Subcutaneous abdominal adipose tissue (tissue), 5 donors: Measurements from ENCODE around the gene TLL1.
A peak's percentile ranks its signal among the peaks of the same experiment; 100 is the strongest.

Experiments
- H3K27ac ChIP-seq: one replicate; pipeline ENCODE4 v1.7.0; 2013; ENCODE audit warnings: low read depth, mild to moderate bottlenecking, inconsistent platforms, low read length, moderate library complexity
- H3K27me3 ChIP-seq, 5 donors: one replicate each; pipeline ENCODE4 v1.7.0; 2013; ENCODE audit warnings: low read length in 5 of 5, inconsistent platforms in 1 of 5; ENCODE audit not compliant: control insufficient read depth in 5 of 5, insufficient read depth in 4 of 5
- H3K36me3 ChIP-seq, 5 donors: one replicate each; pipeline ENCODE4 v1.7.0; 2013; ENCODE audit warnings: low read length in 5 of 5; ENCODE audit not compliant: control insufficient read depth in 5 of 5, insufficient read depth in 5 of 5
- H3K4me1 ChIP-seq, 5 donors: one replicate each; pipeline ENCODE4 v1.7.0; 2013; ENCODE audit warnings: low read length in 5 of 5, mild to moderate bottlenecking in 3 of 5, moderate library complexity in 1 of 5; ENCODE audit not compliant: control insufficient read depth in 5 of 5, insufficient read depth in 5 of 5
- H3K4me3 ChIP-seq, 5 donors: one replicate each; pipeline ENCODE4 v1.7.0; 2013; ENCODE audit warnings: low read length in 5 of 5, low read depth in 1 of 5
- H3K9ac ChIP-seq, 5 donors: one replicate each; pipeline ENCODE4 v1.7.0; 2013; ENCODE audit warnings: low read length in 5 of 5, mild to moderate bottlenecking in 4 of 5, moderate library complexity in 3 of 5
- H3K9me3 ChIP-seq, 5 donors: one replicate each; pipeline ENCODE4 v1.7.0; 2013; ENCODE audit warnings: low read length in 5 of 5; ENCODE audit not compliant: control insufficient read depth in 5 of 5
- donor health status: healthy.
- donor health status: healthy.
- donor health status: healthy.
- donor health status: healthy.
- donor health status: healthy.

The TLL1 gene

DNA sequence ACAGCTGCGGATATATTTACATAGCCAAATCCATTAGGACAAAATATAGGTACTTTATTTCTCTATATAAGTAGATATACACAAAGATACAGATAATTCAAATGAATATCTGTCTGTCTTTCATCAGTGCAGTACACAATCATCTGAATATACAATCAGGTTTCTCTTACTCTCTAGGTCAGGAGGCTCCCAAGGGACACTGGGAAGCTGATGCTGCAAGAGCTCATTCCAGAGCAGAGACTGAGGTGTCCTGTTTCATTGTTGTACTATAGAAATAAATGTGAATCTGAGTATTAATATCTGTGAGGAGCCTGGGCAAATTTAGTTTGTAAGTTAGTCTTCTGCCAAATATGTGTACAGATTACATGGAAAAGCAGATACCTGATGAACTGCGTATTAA lies 4.2 kb downstream of the TLL1 start:
- Histone ChIP-seq H3K4me3 (no peak overlapping the region), H3K27me3 (peaks cover 0 to 19% (median 8%) of the 10 kb centered on the region in 5 donors), H3K4me1 (peaks cover 0 to 29% (median 27%) of the 10 kb centered on the region in 5 donors), H3K27ac (no peak overlapping the region), H3K9ac (no peak overlapping the region), H3K9me3 (no peaks in the 10 kb centered on the region), H3K36me3 (no peaks in the 10 kb centered on the region)

DNA sequence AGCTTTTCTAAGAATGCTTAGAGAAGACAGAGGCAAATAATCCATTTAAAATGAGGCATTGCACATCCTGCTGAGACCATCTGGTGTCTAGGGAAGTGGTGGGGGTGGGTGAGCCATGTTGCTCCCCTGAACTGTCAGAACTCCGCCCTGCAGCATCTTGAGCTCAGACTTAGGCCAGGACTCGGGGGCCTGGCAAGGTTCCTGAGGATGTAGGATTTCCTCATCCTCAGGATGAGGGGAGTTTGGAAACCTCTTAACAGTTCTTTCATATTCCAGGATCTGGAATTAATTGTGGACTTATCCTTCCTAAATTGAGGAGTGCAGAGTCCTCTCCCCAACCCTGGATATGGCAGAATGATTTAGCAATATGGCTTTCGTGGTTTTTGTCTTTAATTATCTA lies 6.6 kb downstream of the TLL1 start:
- Histone ChIP-seq H3K4me3 (no peak overlapping the region), H3K9ac (no peak overlapping the region), H3K4me1 (peaks cover 0 to 7% (median 4%) of the 10 kb centered on the region in 5 donors), H3K36me3 (no peaks in the 10 kb centered on the region), H3K27ac (no peak overlapping the region), H3K27me3 (peaks cover 0 to 14% (median 4%) of the 10 kb centered on the region in 5 donors), H3K9me3 (no peaks in the 10 kb centered on the region)

DNA sequence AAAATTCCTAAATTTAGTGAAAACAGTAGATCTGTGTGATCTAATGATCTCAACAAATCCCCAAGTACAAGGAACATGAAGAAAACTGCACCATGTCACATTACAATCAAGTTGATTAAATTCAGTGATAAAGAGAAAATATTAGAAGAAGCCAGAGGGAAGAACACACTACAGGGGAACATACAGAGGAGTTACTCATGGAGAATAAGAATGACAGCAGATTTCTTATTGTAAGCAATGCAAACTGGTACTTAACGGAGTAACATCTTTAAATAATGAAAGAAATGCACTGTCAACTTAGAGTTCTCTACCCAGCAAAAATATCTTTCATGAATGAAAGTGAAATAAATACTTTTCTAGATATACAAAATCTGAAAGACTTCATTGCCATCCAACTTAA lies 21.1 kb downstream of the TLL1 start:
- H3K27me3 ChIP-seq: no peaks in the 10 kb centered on the region
- H3K9ac ChIP-seq: no peak overlapping the region
- no peaks in the 10 kb centered on the region for H3K36me3 ChIP-seq
- peaks cover 0 to 9% (median 0%) of the 10 kb centered on the region in 5 donors for H3K9me3 ChIP-seq
- H3K4me1 ChIP-seq: no peaks in the 10 kb centered on the region
- no peak overlapping the region for H3K4me3 ChIP-seq
- H3K27ac ChIP-seq: no peak overlapping the region

DNA sequence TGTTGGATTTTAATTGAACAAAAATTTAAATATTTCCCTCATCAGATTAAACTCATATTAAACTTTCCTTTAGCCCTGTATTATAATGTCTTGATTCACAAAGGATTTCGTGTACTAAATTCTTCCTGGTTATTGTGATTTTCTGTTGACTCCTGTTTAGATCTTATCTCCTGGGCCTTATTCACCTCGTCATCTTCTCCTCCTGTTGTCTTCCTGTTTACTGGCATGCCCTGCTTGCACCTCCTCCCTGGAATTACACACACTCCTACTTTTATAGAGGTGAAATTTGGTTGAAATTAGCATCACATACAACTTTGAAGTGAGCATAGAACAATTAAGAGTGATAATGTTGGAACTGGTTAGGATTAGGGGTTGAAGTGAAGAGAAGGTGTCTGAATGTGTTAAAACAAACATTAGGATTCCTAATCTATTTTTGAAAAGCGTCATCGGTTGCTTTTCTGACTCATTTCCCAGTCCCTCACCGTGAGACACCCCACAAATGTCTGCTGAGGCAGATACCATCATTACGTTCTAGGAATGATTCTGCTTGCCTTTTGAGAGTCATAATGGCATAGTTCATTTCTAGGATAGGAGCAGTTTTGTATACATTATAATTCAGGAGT lies 32.5 kb downstream of the TLL1 start:
- H3K9me3 ChIP-seq: no peaks in the 10 kb centered on the region
- peaks cover 0 to 7% (median 0%) of the 10 kb centered on the region in 5 donors for H3K4me1 ChIP-seq
- H3K4me3 ChIP-seq: peak overlapping the region in 1 of 5 donors; percentile 37
- H3K36me3 ChIP-seq: no peaks in the 10 kb centered on the region
- no peak overlapping the region for H3K9ac ChIP-seq
- H3K27ac ChIP-seq: peak overlapping the region; percentile 21
- no peaks in the 10 kb centered on the region for H3K27me3 ChIP-seq

DNA sequence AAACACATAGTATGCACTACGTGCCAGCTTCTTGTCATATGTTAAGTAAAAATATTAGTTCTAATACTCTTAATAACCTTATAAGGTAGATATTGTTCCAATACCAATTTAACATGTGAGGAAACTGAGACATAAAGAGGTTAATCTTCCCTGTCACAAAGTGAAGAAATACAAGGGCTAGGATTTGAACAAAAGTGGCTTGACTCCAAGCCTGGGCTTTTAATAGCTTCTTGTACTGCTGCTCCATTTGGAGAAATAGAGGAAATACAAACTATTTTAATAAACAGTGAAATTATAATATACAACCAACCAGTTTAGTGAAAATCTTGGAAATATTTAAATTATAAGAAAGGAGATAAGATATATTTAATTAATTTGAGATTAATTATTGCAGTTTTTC lies 33.2 kb downstream of the TLL1 start:
- Histone ChIP-seq H3K4me1 (peaks cover 0 to 7% (median 0%) of the 10 kb centered on the region in 5 donors), H3K36me3 (no peaks in the 10 kb centered on the region), H3K27me3 (no peaks in the 10 kb centered on the region), H3K9ac (no peak overlapping the region), H3K27ac (peak overlapping the region; percentile 21), H3K9me3 (no peaks in the 10 kb centered on the region), H3K4me3 (no peak overlapping the region)

DNA sequence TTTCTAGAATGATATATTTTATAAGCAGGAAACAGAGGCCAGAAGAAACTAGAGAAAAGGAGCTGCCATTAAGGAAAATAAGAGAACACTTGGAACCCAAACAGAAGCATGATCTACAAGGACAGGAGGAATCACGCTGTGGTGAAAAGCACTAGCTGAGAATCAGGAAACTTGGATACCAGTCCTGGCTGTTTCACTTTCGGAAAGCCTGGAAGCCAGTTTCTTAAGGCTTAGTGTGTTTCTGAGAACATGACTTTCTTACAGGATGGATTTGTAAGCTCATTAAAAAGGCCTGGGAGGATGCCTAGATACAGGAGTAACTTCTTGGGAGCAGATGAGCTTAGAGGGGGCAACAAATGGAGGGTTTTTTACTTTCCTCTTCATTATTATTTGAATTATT lies 36.9 kb downstream of the TLL1 start:
- H3K27me3 ChIP-seq: no peaks in the 10 kb centered on the region
- peak overlapping the region; percentile 18 for H3K27ac ChIP-seq
- H3K4me1 ChIP-seq: peaks cover 0 to 10% (median 4%) of the 10 kb centered on the region in 5 donors
- no peak overlapping the region for H3K9ac ChIP-seq
- H3K4me3 ChIP-seq: no peak overlapping the region
- H3K36me3 ChIP-seq: no peaks in the 10 kb centered on the region
- no peaks in the 10 kb centered on the region for H3K9me3 ChIP-seq

DNA sequence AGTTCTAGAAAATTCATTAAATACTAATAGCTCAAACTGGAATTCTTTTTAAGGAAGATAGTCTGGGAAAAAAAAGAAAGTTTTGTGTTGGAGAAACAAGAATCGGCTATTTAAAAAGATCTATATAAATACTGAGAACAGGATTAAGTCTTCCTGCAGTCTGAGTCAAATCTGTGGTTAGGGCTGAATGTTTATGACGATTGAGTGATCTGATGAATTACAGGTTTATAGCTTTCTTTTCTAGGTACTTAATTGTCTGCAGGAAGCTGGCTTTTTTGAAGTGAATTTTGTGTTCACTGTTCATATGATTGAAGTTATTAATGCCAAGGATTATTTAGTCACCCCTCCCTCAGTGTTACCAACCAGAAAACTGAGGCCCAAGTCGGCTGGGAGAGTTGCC lies 42.2 kb downstream of the TLL1 start:
- Histone ChIP-seq H3K27ac (no peak overlapping the region), H3K36me3 (no peaks in the 10 kb centered on the region), H3K4me3 (no peak overlapping the region), H3K27me3 (no peaks in the 10 kb centered on the region), H3K9me3 (no peaks in the 10 kb centered on the region), H3K9ac (no peak overlapping the region), H3K4me1 (peaks cover 0 to 17% (median 3%) of the 10 kb centered on the region in 5 donors)

DNA sequence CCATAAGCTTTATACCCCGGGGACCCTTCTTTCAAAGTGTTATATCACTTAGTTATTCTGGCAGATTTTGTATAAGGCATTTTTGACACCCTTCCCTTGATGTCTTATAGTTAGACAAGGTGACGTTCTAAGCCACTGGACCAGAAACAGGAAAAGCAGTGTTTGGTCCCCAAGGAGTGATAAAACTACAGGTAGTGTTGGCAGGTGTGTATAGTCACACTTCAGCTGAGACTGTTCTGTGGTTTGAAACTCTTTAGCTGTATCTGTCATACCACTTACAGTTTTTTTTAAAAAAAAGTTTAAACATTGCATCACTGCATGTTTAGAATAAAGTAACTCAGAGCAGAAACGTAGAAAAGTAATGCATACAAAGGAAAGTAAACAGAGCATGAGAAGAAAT lies 48.5 kb downstream of the TLL1 start:
- no peaks in the 10 kb centered on the region for H3K9me3 ChIP-seq
- peaks cover 0 to 5% (median 0%) of the 10 kb centered on the region in 5 donors for H3K4me1 ChIP-seq
- H3K4me3 ChIP-seq: no peak overlapping the region
- H3K27ac ChIP-seq: no peak overlapping the region
- H3K36me3 ChIP-seq: no peaks in the 10 kb centered on the region
- H3K27me3 ChIP-seq: no peaks in the 10 kb centered on the region
- no peak overlapping the region for H3K9ac ChIP-seq

DNA sequence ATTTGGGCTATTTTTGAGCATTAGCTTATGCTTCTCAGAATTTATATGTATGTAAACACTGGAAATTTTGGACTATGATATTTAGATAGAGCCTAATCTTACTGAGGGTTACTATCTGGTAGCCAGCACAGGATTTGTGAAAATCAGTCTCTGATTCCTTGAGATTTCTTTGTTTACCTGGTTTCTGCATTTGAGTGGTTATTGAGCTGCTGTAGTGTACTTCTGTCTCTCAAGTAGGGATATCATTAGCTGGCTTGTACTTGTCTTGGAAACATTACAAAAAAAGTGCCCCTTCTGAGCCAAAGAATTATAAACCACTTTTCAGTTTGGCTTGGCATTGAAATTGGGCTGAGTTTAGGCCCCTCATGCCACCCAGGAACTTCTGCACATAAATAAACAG lies 49.7 kb downstream of the TLL1 start:
- Histone ChIP-seq H3K4me1 (peaks cover 0 to 5% (median 0%) of the 10 kb centered on the region in 5 donors), H3K27me3 (no peaks in the 10 kb centered on the region), H3K9ac (no peak overlapping the region), H3K27ac (no peak overlapping the region), H3K4me3 (no peak overlapping the region), H3K36me3 (no peaks in the 10 kb centered on the region), H3K9me3 (no peaks in the 10 kb centered on the region)

DNA sequence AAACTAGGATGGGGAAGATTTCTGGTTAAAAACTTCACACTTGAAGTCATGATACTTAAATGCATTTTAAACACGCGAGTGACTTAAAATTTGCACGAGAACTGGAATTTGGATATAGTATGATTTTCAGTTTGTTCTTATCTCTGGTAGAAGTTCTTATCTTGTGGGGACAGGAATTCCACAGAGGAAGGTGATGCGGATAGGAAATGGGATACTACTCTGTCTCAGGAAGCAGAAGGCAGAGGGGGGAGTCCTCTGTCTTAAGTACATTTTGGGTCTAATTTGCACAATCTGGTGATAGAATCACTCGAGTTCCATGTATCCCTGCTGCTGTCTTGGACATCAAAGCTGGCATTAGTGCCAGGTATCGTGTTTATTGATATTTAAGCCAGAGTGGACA lies 53.3 kb downstream of the TLL1 start:
- Histone ChIP-seq H3K36me3 (no peaks in the 10 kb centered on the region), H3K27me3 (no peaks in the 10 kb centered on the region), H3K9me3 (no peaks in the 10 kb centered on the region), H3K4me3 (peak overlapping the region in 2 of 5 donors; percentile 17 to 29), H3K4me1 (peaks cover 0 to 5% (median 0%) of the 10 kb centered on the region in 5 donors), H3K27ac (no peak overlapping the region), H3K9ac (no peak overlapping the region)
